ENCODE data around the gene PDIA4. TPM values are rescaled to one million over a fixed set of nuclear protein-coding genes. Genes with fewer than 3 reads are reported as not detected.

The PDIA4 gene
- total RNA-seq, 1 experiment from 2014 or later = 217 TPM

GRCh38 chr7:148987751-148988512, 40.4 kb downstream of the PDIA4 start:
- Histone ChIP-seq H3K27me3 (ENCODE audit: insufficient read depth, low read length) (no peaks in the 10 kb centered on the region), H3K9ac (ENCODE audit: low read length) (peak overlapping the region; percentile 57), H3K9me2 (ENCODE audit: insufficient read depth) (no peaks in the 10 kb centered on the region), H3K4me1 (ENCODE audit: control insufficient read depth in 1 of 2, insufficient read depth in 2 of 2, low read length in 2 of 2) (peaks cover 4 to 25% of the 10 kb centered on the region in 2 experiments; a peak in 3 of 4 replicates), H4K20me1 (ENCODE audit: insufficient read depth) (no peaks in the 10 kb centered on the region), H3K27ac (ENCODE audit: low read depth, low read length) (peak overlapping the region; percentile 54), H3K36me3 (ENCODE audit: control insufficient read depth in 1 of 2, insufficient read depth in 2 of 2, low read length in 2 of 2) (no peaks in the 10 kb centered on the region), H2AFZ (ENCODE audit: low read depth, low read length, poor library complexity, severe bottlenecking) (peak overlapping the region; percentile 95), H3K79me2 (ENCODE audit: insufficient read depth, low read length) (no peaks in the 10 kb centered on the region), H3K4me2 (ENCODE audit: low read length) (peak overlapping the region; percentile 93), H3K4me3 (replicated peaks in 1 of 2; ENCODE audit: low read depth in 1 of 2, low read length in 2 of 2) (peak overlapping the region; percentile 48 to 62), H3K9me3 (ENCODE audit: control insufficient read depth in 1 of 2, insufficient read depth in 1 of 2, low read depth in 1 of 2, low read length in 2 of 2) (no peaks in the 10 kb centered on the region)
- POLR2A ChIA-PET = no interaction called here
- ATAC-seq = no peak
- TSS peak; percentile 92 for BruUV-seq (replicated peaks)
- DNase-seq (ENCODE audit: low read depth, low spot score) = no peak
- TF ChIP-seq MAX (IDR thresholded peaks at IDR 0.05) = 0 out of 2 replicates have a peak, but pooled peaks have one; percentile 18
- no peak for TF ChIP-seq CBX3 (IDR thresholded peaks at IDR 0.05; ENCODE audit: low read depth)
- TF ChIP-seq EZH2phosphoT487 (IDR thresholded peaks at IDR 0.05; ENCODE audit: borderline replicate concordance) = no peak
- no peak for TF ChIP-seq EZH2 (IDR thresholded peaks at IDR 0.05)
- intact Hi-C loops (cut with micrococcal nuclease) = loop anchor here (1.0 kb wide), 1 partner anchor 104 kb away; the partner anchor contains the start of gene EZH2
- CTCF ChIA-PET = interaction anchor here (1.6 kb wide), 1 partner anchor 18 kb away, joined by 4 read pairs; no protein-coding TSS in a partner anchor
- RAD21 ChIA-PET (ENCODE audit: low non-redundant PET in 1 of 2, low total read pairs in 2 of 2, uncharacterized antibody in 2 of 2, unreplicated experiment in 2 of 2) = interaction anchor here in 1 of 2 experiments (0.7 kb wide), 1 partner anchor 25 kb away, joined by 3 read pairs; no protein-coding TSS in a partner anchor

- Histone ChIP-seq H3K27me3 (ENCODE audit: insufficient read depth, low read length) (no peaks in the 10 kb centered on the region), H4K20me1 (ENCODE audit: insufficient read depth) (no peaks in the 10 kb centered on the region), H3K27ac (ENCODE audit: low read depth, low read length) (peak overlapping the region; percentile 54), H3K9ac (ENCODE audit: low read length) (peak overlapping the region; percentile 57), H3K9me3 (ENCODE audit: control insufficient read depth in 1 of 2, insufficient read depth in 1 of 2, low read depth in 1 of 2, low read length in 2 of 2) (no peaks in the 10 kb centered on the region), H3K4me1 (ENCODE audit: control insufficient read depth in 1 of 2, insufficient read depth in 2 of 2, low read length in 2 of 2) (peaks cover 4 to 25% of the 10 kb centered on the region in 2 experiments; a peak in 3 of 4 replicates), H3K4me3 (replicated peaks in 1 of 2; ENCODE audit: low read depth in 1 of 2, low read length in 2 of 2) (peak overlapping the region; percentile 48 to 62), H2AFZ (ENCODE audit: low read depth, low read length, poor library complexity, severe bottlenecking) (peak overlapping the region; percentile 95), H3K36me3 (ENCODE audit: control insufficient read depth in 1 of 2, insufficient read depth in 2 of 2, low read length in 2 of 2) (no peaks in the 10 kb centered on the region), H3K4me2 (ENCODE audit: low read length) (peak overlapping the region; percentile 93), H3K79me2 (ENCODE audit: insufficient read depth, low read length) (no peaks in the 10 kb centered on the region), H3K9me2 (ENCODE audit: insufficient read depth) (no peaks in the 10 kb centered on the region)
- ChIA-PET RAD21 (ENCODE audit: low non-redundant PET in 1 of 2, low total read pairs in 2 of 2, uncharacterized antibody in 2 of 2, unreplicated experiment in 2 of 2) (interaction anchor here in 1 of 2 experiments (0.7 kb wide), 1 partner anchor 24 kb away, joined by 3 read pairs; no protein-coding TSS in a partner anchor), POLR2A (no interaction called here), CTCF (interaction anchor here (1.6 kb wide), 1 partner anchor 19 kb away, joined by 4 read pairs; no protein-coding TSS in a partner anchor)
- DNase-seq (ENCODE audit: low read depth, low spot score) (peak; percentile 87), ATAC-seq (peak; percentile 91)
- intact Hi-C loops (cut with micrococcal nuclease) = loop anchor here (1.0 kb wide), 1 partner anchor 103 kb away; the partner anchor contains the start of gene EZH2
- TF ChIP-seq SIN3A (IDR thresholded peaks at IDR 0.05; ENCODE audit: low read depth) = no peak; the same call in 1 of the 2 replicates
- no peak for TF ChIP-seq ZBTB33 (IDR thresholded peaks at IDR 0.05; ENCODE audit: extremely low read depth, insufficient replicate concordance, low read length)
- peak; percentile 59 for TF ChIP-seq CBX3 (IDR thresholded peaks at IDR 0.05; ENCODE audit: low read depth)
- no peak for TF ChIP-seq FOSL1 (IDR thresholded peaks at IDR 0.05; ENCODE audit: low read depth)
- no peak for TF ChIP-seq ZFX (IDR thresholded peaks at IDR 0.05)
- peak; percentile 71 for TF ChIP-seq POLR2AphosphoS5 (IDR thresholded peaks at IDR 0.05; ENCODE audit: low read depth, low read length)
- peak; percentile 48; the same call in 1 of the 2 replicates for TF ChIP-seq CEBPB (IDR thresholded peaks at IDR 0.05; ENCODE audit: low read depth)
- peak; percentile 94 for TF ChIP-seq ATF3 (IDR thresholded peaks at IDR 0.05)
- no peak; the same call in 1 of the 2 replicates for TF ChIP-seq MAX (IDR thresholded peaks at IDR 0.05)
- no TSS peak for BruUV-seq (replicated peaks)
Observed at GRCh38 chr7:148987010-148987750, 41.1 kb downstream of the PDIA4 start.

Measured in HCT116 (cell line).